ENCODE results near the gene NUP50. TPM values are rescaled to one million over a fixed set of nuclear protein-coding genes. Genes with fewer than 3 reads are reported as not detected.

Gene NUP50
- total RNA-seq, 2 donors from 2014 or later, result 71.9 to 111 TPM

GRCh38 chr22:45127866-45128265 is 35.9 kb upstream of the NUP50 start:
- H3K27ac ChIP-seq, result no peak overlapping the region
- no peak overlapping the region for H3K9ac ChIP-seq (ENCODE audit: low read depth in 2 of 2, low read length in 2 of 2)
- H3K36me3 ChIP-seq, result no peaks in the 10 kb centered on the region
- intact Hi-C loops (cut with DNase I), result no loop called here
- H3K4me1 ChIP-seq, result no peaks in the 10 kb centered on the region
- DNase-seq, result no peak
- H3K27me3 ChIP-seq, result no peaks in the 10 kb centered on the region
- H3K4me3 ChIP-seq, result no peak overlapping the region
- H3K9me3 ChIP-seq, result no peaks in the 10 kb centered on the region
- no peak for TF ChIP-seq CTCF (IDR thresholded peaks at IDR 0.05)

GRCh38 chr22:45129703-45130524 is 33.8 kb upstream of the NUP50 start:
- H3K9me3 ChIP-seq, result no peaks in the 10 kb centered on the region
- H3K27ac ChIP-seq, result no peak overlapping the region
- no peaks in the 10 kb centered on the region for H3K4me1 ChIP-seq
- peak overlapping the region in 1 of 2 donors; percentile 35 for H3K9ac ChIP-seq (ENCODE audit: low read depth in 2 of 2, low read length in 2 of 2)
- DNase-seq, result no peak
- no peaks in the 10 kb centered on the region for H3K27me3 ChIP-seq
- H3K36me3 ChIP-seq, result peaks cover 6% of the 10 kb centered on the region
- H3K4me3 ChIP-seq, result no peak overlapping the region
- intact Hi-C loops (cut with DNase I), result no loop called here
- no peak for TF ChIP-seq CTCF (IDR thresholded peaks at IDR 0.05)

GRCh38 chr22:45130891-45131290 is 32.8 kb upstream of the NUP50 start:
- no peak overlapping the region for H3K9ac ChIP-seq (ENCODE audit: low read depth in 2 of 2, low read length in 2 of 2)
- H3K36me3 ChIP-seq, result peaks cover 6% of the 10 kb centered on the region
- no peak overlapping the region for H3K27ac ChIP-seq
- H3K4me3 ChIP-seq, result no peak overlapping the region
- no peaks in the 10 kb centered on the region for H3K27me3 ChIP-seq
- intact Hi-C loops (cut with DNase I), result no loop called here
- no peaks in the 10 kb centered on the region for H3K9me3 ChIP-seq
- H3K4me1 ChIP-seq, result no peaks in the 10 kb centered on the region
- no peak for DNase-seq
- no peak for TF ChIP-seq CTCF (IDR thresholded peaks at IDR 0.05)

GRCh38 chr22:45131749-45132148 is 32.0 kb upstream of the NUP50 start:
- intact Hi-C loops (cut with DNase I), result no loop called here
- H3K9me3 ChIP-seq, result no peaks in the 10 kb centered on the region
- peak; percentile 22 for DNase-seq
- H3K36me3 ChIP-seq, result peaks cover 6% of the 10 kb centered on the region
- no peak overlapping the region for H3K9ac ChIP-seq (ENCODE audit: low read depth in 2 of 2, low read length in 2 of 2)
- TF ChIP-seq CTCF (IDR thresholded peaks at IDR 0.05), result no peak
- H3K27ac ChIP-seq, result no peak overlapping the region
- no peak overlapping the region for H3K4me3 ChIP-seq
- no peaks in the 10 kb centered on the region for H3K27me3 ChIP-seq
- H3K4me1 ChIP-seq, result no peaks in the 10 kb centered on the region

- Histone ChIP-seq H3K9me3 (no peaks in the 10 kb centered on the region), H3K27me3 (no peaks in the 10 kb centered on the region), H3K36me3 (peaks cover 6% of the 10 kb centered on the region), H3K4me1 (no peaks in the 10 kb centered on the region), H3K27ac (no peak overlapping the region), H3K4me3 (no peak overlapping the region), H3K9ac (ENCODE audit: low read depth in 2 of 2, low read length in 2 of 2) (no peak overlapping the region)
- TF ChIP-seq CTCF (IDR thresholded peaks at IDR 0.05), result no peak
- DNase-seq, result no peak
- intact Hi-C loops (cut with DNase I), result no loop called here
These were observed 29.4 kb upstream of the NUP50 start for GRCh38 chr22:45134313-45134712.
